ENCODE data around the gene EDARADD.

EDARADD gene

DNA sequence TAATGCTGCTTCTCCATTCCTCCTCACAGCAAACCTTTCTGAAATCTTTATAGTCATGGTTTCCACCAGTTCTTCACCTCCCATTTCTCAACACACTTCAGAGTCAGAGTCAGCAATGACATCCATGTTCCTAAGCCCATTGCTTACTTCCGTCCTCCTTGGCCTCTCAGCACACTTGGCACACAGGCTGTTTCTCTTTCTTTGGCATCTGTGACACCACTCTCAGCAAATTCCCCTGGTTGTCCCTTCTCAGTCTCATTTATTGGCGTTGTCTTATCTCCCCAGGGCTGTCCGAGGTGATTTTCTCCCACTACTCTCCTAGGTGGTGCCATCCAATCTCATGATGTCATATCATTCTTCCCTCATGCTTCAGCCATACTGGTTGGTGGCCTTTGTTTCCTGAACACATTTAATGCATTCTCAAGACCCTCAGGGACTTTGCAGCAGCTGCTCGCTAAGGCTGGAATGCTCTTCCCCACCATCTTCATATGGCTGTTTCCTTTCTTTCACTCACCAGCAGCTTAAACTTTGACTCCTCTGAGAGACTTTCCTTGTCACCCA lies 126.4 kb downstream of the EDARADD start:
- DNase-seq (ENCODE audit: low spot score) = no peak
- Histone ChIP-seq H3K4me1 (ENCODE audit: control insufficient read depth in 2 of 2, insufficient read depth in 1 of 2, low read depth in 1 of 2, low read length in 2 of 2) (peaks cover 2% of the 10 kb centered on the region in 2 donors), H3K79me1 (ENCODE audit: low read depth, low read length) (no peaks in the 10 kb centered on the region), H4K8ac (ENCODE audit: low read depth, low read length) (no peak overlapping the region), H2BK15ac (ENCODE audit: low read length) (no peak overlapping the region), H4K91ac (ENCODE audit: low read depth, low read length, poor library complexity) (no peak overlapping the region), H2AK5ac (ENCODE audit: low read depth, low read length) (no peak overlapping the region), H3K9me3 (replicated peaks in 1 of 2; ENCODE audit: control insufficient read depth in 2 of 2, insufficient read depth in 1 of 2, low read depth in 1 of 2, low read length in 2 of 2) (no peaks in the 10 kb centered on the region), H3K27ac (replicated peaks; ENCODE audit: low read length) (no peak overlapping the region), H3K18ac (ENCODE audit: low read length) (no peak overlapping the region), H3K4ac (ENCODE audit: low read length) (no peak overlapping the region), H3K27me3 (ENCODE audit: control insufficient read depth in 3 of 3, insufficient read depth in 3 of 3, low read depth in 1 of 3, low read length in 3 of 3) (no peaks in the 10 kb centered on the region), H2AFZ (ENCODE audit: low read length) (no peak overlapping the region), H2BK12ac (ENCODE audit: low read length) (no peak overlapping the region), H3K4me3 (ENCODE audit: low read length in 2 of 2) (no peak overlapping the region), H2BK120ac (ENCODE audit: low read depth, low read length) (no peak overlapping the region), H3K23ac (ENCODE audit: low read depth, low read length, poor library complexity) (no peak overlapping the region), H3K9ac (ENCODE audit: low read depth, low read length, poor library complexity) (no peak overlapping the region), H3K36me3 (replicated peaks in 1 of 2; ENCODE audit: control insufficient read depth in 2 of 2, insufficient read depth in 2 of 2, low read length in 2 of 2) (no peaks in the 10 kb centered on the region), H3K14ac (ENCODE audit: low read length) (no peak overlapping the region), H3K4me2 (ENCODE audit: insufficient read depth, low read length, poor library complexity, severe bottlenecking) (no peak overlapping the region), H2BK5ac (ENCODE audit: low read length) (no peak overlapping the region)
- no CpG with 5 or more reads among the region's 4 CpGs for WGBS, 2 donors (ENCODE audit: extremely low coverage in 2 of 2, insufficient read length in 2 of 2, insufficient replicate concordance in 1 of 2)

- no peaks in the 10 kb centered on the region for H3K9me3 ChIP-seq (replicated peaks in 1 of 2; ENCODE audit: control insufficient read depth in 2 of 2, insufficient read depth in 1 of 2, low read depth in 1 of 2, low read length in 2 of 2)
- H2AK5ac ChIP-seq (ENCODE audit: low read depth, low read length) = peak overlapping the region; percentile 30
- peaks cover 2% of the 10 kb centered on the region in 2 donors for H3K4me1 ChIP-seq (ENCODE audit: control insufficient read depth in 2 of 2, insufficient read depth in 1 of 2, low read depth in 1 of 2, low read length in 2 of 2)
- H3K9ac ChIP-seq (ENCODE audit: low read depth, low read length, poor library complexity) = peak overlapping the region; percentile 83
- H2BK12ac ChIP-seq (ENCODE audit: low read length) = no peak overlapping the region
- peak overlapping the region; percentile 43 for H2BK15ac ChIP-seq (ENCODE audit: low read length)
- peak overlapping the region in 1 of 2 donors; percentile 92 for H3K4me3 ChIP-seq (ENCODE audit: low read length in 2 of 2)
- H3K79me1 ChIP-seq (ENCODE audit: low read depth, low read length) = no peaks in the 10 kb centered on the region
- H3K14ac ChIP-seq (ENCODE audit: low read length) = no peak overlapping the region
- H4K8ac ChIP-seq (ENCODE audit: low read depth, low read length) = peak overlapping the region; percentile 29
- no peaks in the 10 kb centered on the region for H3K27me3 ChIP-seq (ENCODE audit: control insufficient read depth in 3 of 3, insufficient read depth in 3 of 3, low read depth in 1 of 3, low read length in 3 of 3)
- peaks cover 0 to 1% of the 10 kb centered on the region in 2 donors for H3K36me3 ChIP-seq (replicated peaks in 1 of 2; ENCODE audit: control insufficient read depth in 2 of 2, insufficient read depth in 2 of 2, low read length in 2 of 2)
- no peak overlapping the region for H4K91ac ChIP-seq (ENCODE audit: low read depth, low read length, poor library complexity)
- no CpG with 5 or more reads among the region's 26 CpGs for WGBS, 2 donors (ENCODE audit: extremely low coverage in 2 of 2, insufficient read length in 2 of 2, insufficient replicate concordance in 1 of 2)
- no peak overlapping the region for H3K27ac ChIP-seq (replicated peaks; ENCODE audit: low read length)
- peak overlapping the region; percentile 48 for H2AFZ ChIP-seq (ENCODE audit: low read length)
- no peak overlapping the region for H3K4ac ChIP-seq (ENCODE audit: low read length)
- no peak overlapping the region for H2BK5ac ChIP-seq (ENCODE audit: low read length)
- H2BK120ac ChIP-seq (ENCODE audit: low read depth, low read length) = no peak overlapping the region
- H3K4me2 ChIP-seq (ENCODE audit: insufficient read depth, low read length, poor library complexity, severe bottlenecking) = peak overlapping the region; percentile 90
- H3K18ac ChIP-seq (ENCODE audit: low read length) = peak overlapping the region; percentile 85
- peak overlapping the region; percentile 57 for H3K23ac ChIP-seq (ENCODE audit: low read depth, low read length, poor library complexity)
- DNase-seq (ENCODE audit: low spot score) = no peak
Observed at GRCh38 chr1:236522937-236523703, 129.0 kb downstream of the EDARADD start.

DNA sequence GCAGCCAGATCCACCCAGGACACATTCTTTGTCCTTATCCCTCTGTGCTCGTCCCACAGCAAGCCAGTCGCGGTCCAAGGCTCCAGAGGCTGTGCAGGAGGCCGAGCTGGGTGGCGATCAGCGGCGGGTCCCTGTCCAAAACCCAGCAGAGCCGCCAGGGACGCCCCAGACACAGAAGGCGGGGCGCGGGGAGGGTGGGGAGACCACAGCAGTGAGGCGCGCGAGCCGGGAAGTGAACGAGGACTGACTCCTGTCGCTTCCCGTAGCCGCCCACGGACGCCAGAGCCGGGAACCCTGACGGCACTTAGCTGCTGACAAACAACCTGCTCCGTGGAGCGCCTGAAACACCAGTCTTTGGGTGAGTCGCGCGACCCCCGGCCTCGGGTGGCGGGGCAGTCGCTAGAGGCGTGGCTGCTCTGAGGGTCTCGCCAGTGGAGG lies 129.6 kb downstream of the EDARADD start, which contains the start of gene LGALS8:
Gene LGALS8, plus strand, starts transcription at position 279 of the 438 bp plus-strand sequence. CDS start 2,089 bp downstream, outside the sequence.
- H3K4me1 ChIP-seq (ENCODE audit: control insufficient read depth in 2 of 2, insufficient read depth in 1 of 2, low read depth in 1 of 2, low read length in 2 of 2) = peaks cover 2% of the 10 kb centered on the region in 2 donors
- no peaks in the 10 kb centered on the region for H3K79me1 ChIP-seq (ENCODE audit: low read depth, low read length)
- no CpG with 5 or more reads among the region's 35 CpGs for WGBS, 2 donors (ENCODE audit: extremely low coverage in 2 of 2, insufficient read length in 2 of 2, insufficient replicate concordance in 1 of 2)
- H3K9me3 ChIP-seq (replicated peaks in 1 of 2; ENCODE audit: control insufficient read depth in 2 of 2, insufficient read depth in 1 of 2, low read depth in 1 of 2, low read length in 2 of 2) = no peaks in the 10 kb centered on the region
- no peak within 1 kb of the TSS for H4K91ac ChIP-seq (ENCODE audit: low read depth, low read length, poor library complexity)
- H3K4me3 ChIP-seq (ENCODE audit: low read length in 2 of 2) = peak within 1 kb of the TSS; percentile 31 to 92
- H2AFZ ChIP-seq (ENCODE audit: low read length) = peak within 1 kb of the TSS; percentile 48
- H3K18ac ChIP-seq (ENCODE audit: low read length) = peak within 1 kb of the TSS; percentile 85
- no peaks in the 10 kb centered on the region for H3K27me3 ChIP-seq (ENCODE audit: control insufficient read depth in 3 of 3, insufficient read depth in 3 of 3, low read depth in 1 of 3, low read length in 3 of 3)
- peak within 1 kb of the TSS; percentile 29 for H4K8ac ChIP-seq (ENCODE audit: low read depth, low read length)
- no peak within 1 kb of the TSS for H2BK12ac ChIP-seq (ENCODE audit: low read length)
- peak within 1 kb of the TSS; percentile 57 for H3K23ac ChIP-seq (ENCODE audit: low read depth, low read length, poor library complexity)
- no peak within 1 kb of the TSS for H3K14ac ChIP-seq (ENCODE audit: low read length)
- peak; percentile 41 for DNase-seq (ENCODE audit: low spot score)
- no peak within 1 kb of the TSS for H3K4ac ChIP-seq (ENCODE audit: low read length)
- peak within 1 kb of the TSS; percentile 83 for H3K9ac ChIP-seq (ENCODE audit: low read depth, low read length, poor library complexity)
- peaks cover 0 to 1% of the 10 kb centered on the region in 2 donors for H3K36me3 ChIP-seq (replicated peaks in 1 of 2; ENCODE audit: control insufficient read depth in 2 of 2, insufficient read depth in 2 of 2, low read length in 2 of 2)
- no peak within 1 kb of the TSS for H2BK5ac ChIP-seq (ENCODE audit: low read length)
- no peak within 1 kb of the TSS for H2BK120ac ChIP-seq (ENCODE audit: low read depth, low read length)
- peak within 1 kb of the TSS; percentile 43 for H2BK15ac ChIP-seq (ENCODE audit: low read length)
- peak within 1 kb of the TSS; percentile 30 for H2AK5ac ChIP-seq (ENCODE audit: low read depth, low read length)
- no peak within 1 kb of the TSS for H3K27ac ChIP-seq (replicated peaks; ENCODE audit: low read length)
- peak within 1 kb of the TSS; percentile 90 for H3K4me2 ChIP-seq (ENCODE audit: insufficient read depth, low read length, poor library complexity, severe bottlenecking)

Data from neuronal stem cell (in vitro differentiated cells).